HEK293T (cell line): ENCODE data around the gene PRKCA.

Experiments
- CTCF ChIA-PET: fragments of 350-600 bp; formaldehyde crosslinking; extraction: SDS; loops from one replicate; lab custom pipeline; 2021; ENCODE audit warnings: antibody characterized with exemption, inconsistent platforms; lab: Yijun Ruan, JAX
- POLR2A ChIA-PET: fragments of 350-600 bp; formaldehyde crosslinking; extraction: SDS; loops from one replicate; lab custom pipeline; 2020; ENCODE audit warnings: antibody characterized with exemption, inconsistent platforms; lab: Yijun Ruan, JAX
- DNase-seq: peaks from one replicate; pipeline ENCODE4 v3.0.0; 2012; ENCODE audit warnings: mixed read lengths; ENCODE audit errors: extremely low spot score
- ARNT ChIP-seq: fragments of 450-650 bp; IDR thresholded peaks from 2 replicates; pipeline ENCODE4 v1.6.1; 2017; ENCODE audit warnings: mild to moderate bottlenecking
- BHLHE40 ChIP-seq: fragments of 450-650 bp; IDR thresholded peaks from 2 replicates; pipeline ENCODE4 v1.6.1; 2016; ENCODE audit warnings: mild to moderate bottlenecking, moderate library complexity, borderline replicate concordance
- CTBP1 ChIP-seq: fragments of 450-650 bp; IDR thresholded peaks from 2 replicates; pipeline ENCODE4 v1.6.1; 2016; ENCODE audit warnings: borderline replicate concordance
- ELF4 ChIP-seq: fragments of 450-650 bp; IDR thresholded peaks from 2 replicates; pipeline ENCODE4 v1.6.1; 2017; ENCODE audit warnings: antibody characterized with exemption
- FOXA1 ChIP-seq: fragments of 450-650 bp; IDR thresholded peaks from 2 replicates; pipeline ENCODE4 v1.6.1; 2016; ENCODE audit warnings: mild to moderate bottlenecking
- FOXK2 ChIP-seq: fragments of 450-650 bp; IDR thresholded peaks from 2 replicates; pipeline ENCODE4 v1.6.1; 2016; ENCODE audit warnings: mild to moderate bottlenecking
- FOXM1 ChIP-seq: fragments of 450-650 bp; IDR thresholded peaks from 2 replicates; pipeline ENCODE4 v1.6.1; 2017; ENCODE audit warnings: mild to moderate bottlenecking, borderline replicate concordance
- HDGF ChIP-seq: fragments of 450-650 bp; IDR thresholded peaks from 2 replicates; pipeline ENCODE4 v1.6.1; 2017; ENCODE audit warnings: antibody characterized with exemption, borderline replicate concordance
- L3MBTL2 ChIP-seq: fragments of 450-650 bp; conservative IDR thresholded peaks from 2 replicates; pipeline ENCODE4 v1.6.1; 2016; ENCODE audit warnings: mild to moderate bottlenecking
- LEF1 ChIP-seq: fragments of 450-650 bp; IDR thresholded peaks from 2 replicates; pipeline ENCODE4 v1.6.1; 2017; ENCODE audit warnings: mild to moderate bottlenecking, borderline replicate concordance
- NFRKB ChIP-seq: fragments of 450-650 bp; IDR thresholded peaks from 2 replicates; pipeline ENCODE4 v1.6.1; 2016; ENCODE audit warnings: mild to moderate bottlenecking, moderate library complexity
- SP1 ChIP-seq: fragments of 450-650 bp; IDR thresholded peaks from 2 replicates; pipeline ENCODE4 v1.6.1; 2017
- SUZ12 ChIP-seq: fragments of 450-650 bp; IDR thresholded peaks from 2 replicates; pipeline ENCODE4 v1.6.1; 2016; ENCODE audit warnings: mild to moderate bottlenecking
- TARDBP ChIP-seq: fragments of 450-650 bp; IDR thresholded peaks from 2 replicates; pipeline ENCODE4 v1.6.1; 2016
- ZNF384 ChIP-seq: fragments of 450-650 bp; IDR thresholded peaks from 2 replicates; pipeline ENCODE4 v1.6.1; 2016
- TF ChIP-seq, protein P1 (sequence below): fragments of 450-650 bp; IDR thresholded peaks from 2 replicates; pipeline ENCODE4 v1.6.1; 2016

PRKCA gene

DNA sequence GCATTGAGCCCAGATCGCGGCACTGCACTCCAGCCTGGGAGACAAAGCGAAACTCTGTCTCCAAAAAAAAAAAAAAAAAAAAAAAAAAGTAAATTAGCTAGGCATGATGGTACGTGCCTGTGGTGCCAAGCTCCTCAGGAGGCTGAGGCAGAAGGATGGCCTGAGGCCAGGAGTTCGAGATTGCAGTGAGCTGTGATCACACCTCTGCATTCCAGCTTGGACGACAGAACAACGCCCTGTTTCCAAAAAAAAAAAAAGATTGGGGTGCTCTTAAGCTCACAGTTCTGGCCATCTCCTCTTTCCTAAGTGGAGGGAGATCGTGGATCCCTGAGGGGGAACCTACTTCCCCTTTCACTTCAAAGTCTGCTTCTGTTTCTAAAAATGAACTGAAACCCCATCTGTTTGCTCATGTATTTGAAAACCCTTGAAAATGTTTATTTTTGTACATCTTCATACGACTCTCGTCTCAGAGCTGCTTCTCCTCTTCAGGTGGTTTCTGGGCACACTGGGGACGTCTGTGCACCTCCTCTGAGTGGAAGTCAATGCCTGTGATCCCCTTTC, 138.8 kb downstream of the PRKCA start:
- ChIA-PET POLR2A (no interaction called here), CTCF (interaction anchor here (0.6 kb wide), 1 partner anchor 18 kb away, joined by 3 read pairs; no protein-coding TSS in a partner anchor)
- no peak for DNase-seq
- TF ChIP-seq FOXK2, result no peak
- TF ChIP-seq TARDBP, result no peak
- TF ChIP-seq, protein P1, sequence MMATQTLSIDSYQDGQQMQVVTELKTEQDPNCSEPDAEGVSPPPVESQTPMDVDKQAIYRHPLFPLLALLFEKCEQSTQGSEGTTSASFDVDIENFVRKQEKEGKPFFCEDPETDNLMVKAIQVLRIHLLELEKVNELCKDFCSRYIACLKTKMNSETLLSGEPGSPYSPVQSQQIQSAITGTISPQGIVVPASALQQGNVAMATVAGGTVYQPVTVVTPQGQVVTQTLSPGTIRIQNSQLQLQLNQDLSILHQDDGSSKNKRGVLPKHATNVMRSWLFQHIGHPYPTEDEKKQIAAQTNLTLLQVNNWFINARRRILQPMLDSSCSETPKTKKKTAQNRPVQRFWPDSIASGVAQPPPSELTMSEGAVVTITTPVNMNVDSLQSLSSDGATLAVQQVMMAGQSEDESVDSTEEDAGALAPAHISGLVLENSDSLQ, result no peak
- TF ChIP-seq LEF1, result no peak
- no peak for TF ChIP-seq ZNF384
- no peak for TF ChIP-seq SUZ12
- no peak for TF ChIP-seq NFRKB
- no peak for TF ChIP-seq HDGF
- no peak for TF ChIP-seq BHLHE40

DNA sequence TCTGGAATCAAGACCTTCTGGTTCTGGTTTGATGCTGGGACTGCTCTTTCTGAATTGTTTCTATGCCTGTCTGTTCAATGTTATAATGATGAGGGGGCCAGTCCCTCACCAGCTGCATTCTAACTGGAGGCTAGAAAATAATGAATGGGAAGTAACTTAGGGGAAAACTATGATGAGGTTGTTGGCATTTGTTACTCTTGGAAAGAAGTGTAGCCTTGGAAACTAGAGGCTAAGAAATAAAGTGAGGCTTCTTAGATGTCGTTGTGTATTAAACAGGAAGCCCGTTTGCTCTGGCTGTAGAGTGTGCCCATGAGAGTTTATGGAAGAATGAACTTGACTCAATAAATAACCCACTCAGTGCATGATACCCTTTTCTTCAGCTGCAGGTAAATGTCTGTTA, 140.8 kb downstream of the PRKCA start:
- DNase-seq, result no peak
- ChIA-PET POLR2A (no interaction called here), CTCF (no interaction called here)
- TF ChIP-seq HDGF (no peak), L3MBTL2 (no peak), FOXA1 (no peak), ARNT (no peak)
- TF ChIP-seq, protein P1, result no peak

DNA sequence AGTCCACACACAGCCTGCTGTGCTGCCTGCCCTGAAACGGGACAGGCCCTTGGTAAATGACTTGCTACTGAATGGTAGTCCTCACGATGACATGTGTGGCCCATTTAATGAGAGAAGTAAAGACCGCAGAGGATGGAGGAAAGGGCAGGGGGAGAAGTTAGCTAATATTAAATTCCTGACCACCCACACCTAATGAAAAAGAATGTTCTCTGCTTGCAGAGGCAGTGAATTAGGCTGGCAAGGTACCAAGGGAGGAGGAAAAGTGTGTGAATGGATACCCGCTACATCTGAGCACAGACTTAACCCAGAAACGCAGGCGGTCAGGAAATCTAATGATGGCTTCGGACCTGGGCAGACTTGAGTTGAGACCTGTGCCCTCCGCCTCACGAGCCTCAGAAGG, 141.2 kb downstream of the PRKCA start:
- ChIA-PET POLR2A (no interaction called here), CTCF (no interaction called here)
- TF ChIP-seq ZNF384 (no peak), BHLHE40 (no peak), HDGF (no peak), ELF4 (no peak), TARDBP (no peak), SP1 (no peak), CTBP1 (no peak), FOXM1 (no peak), ARNT (no peak), FOXK2 (no peak), SUZ12 (no peak), NFRKB (no peak), LEF1 (no peak), L3MBTL2 (no peak), FOXA1 (no peak)
- TF ChIP-seq, protein P1, result no peak
- DNase-seq, result no peak

DNA sequence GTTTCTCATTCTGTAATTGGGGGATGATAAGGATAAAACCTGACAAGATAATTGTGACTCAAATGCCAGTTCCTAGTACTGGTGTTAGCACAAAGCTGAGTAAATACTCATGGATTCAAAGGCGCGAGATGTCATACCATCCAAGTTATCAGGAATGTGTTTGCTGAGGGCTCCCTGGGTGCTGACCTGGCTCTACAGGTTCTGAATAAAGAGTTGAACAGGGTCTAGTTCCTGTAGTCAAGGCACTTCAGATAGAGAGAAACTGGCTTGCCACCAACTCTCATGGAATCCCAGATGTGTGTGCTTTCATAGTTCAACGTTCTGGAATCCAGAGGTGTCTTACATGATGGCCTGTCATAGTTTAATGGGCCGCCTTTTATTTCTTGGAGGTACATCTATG, 141.6 kb downstream of the PRKCA start:
- TF ChIP-seq, protein P1, result no peak
- TF ChIP-seq HDGF (no peak), NFRKB (no peak), FOXM1 (no peak), ZNF384 (no peak), FOXA1 (no peak)
- DNase-seq, result no peak
- POLR2A ChIA-PET, result no interaction called here
- CTCF ChIA-PET, result no interaction called here

DNA sequence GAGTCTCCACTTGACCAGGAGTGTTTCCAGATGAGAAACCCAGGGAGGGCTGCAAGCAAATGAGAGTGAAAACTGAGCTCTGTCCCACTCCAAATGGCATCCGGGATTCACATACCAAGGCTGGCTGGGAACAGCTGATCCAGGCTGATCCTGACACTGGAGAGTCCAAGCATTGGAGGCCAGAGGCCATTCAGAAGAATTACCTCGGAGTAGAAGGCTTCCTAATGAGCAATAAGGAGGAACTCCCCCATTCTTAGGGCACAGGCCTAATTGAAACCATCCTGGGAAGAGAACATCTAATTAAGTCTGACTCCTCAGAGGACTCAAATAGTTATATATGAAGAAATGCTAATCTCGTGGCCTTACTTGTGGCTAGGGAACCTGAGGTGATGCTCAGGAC, 142.8 kb downstream of the PRKCA start:
- ChIA-PET POLR2A (no interaction called here), CTCF (no interaction called here)
- no peak for DNase-seq
- TF ChIP-seq FOXA1 (no peak), LEF1 (no peak), ARNT (no peak), BHLHE40 (no peak), ZNF384 (no peak), NFRKB (no peak), SUZ12 (no peak), FOXK2 (no peak), HDGF (no peak), TARDBP (no peak), L3MBTL2 (no peak), SP1 (no peak), FOXM1 (no peak), CTBP1 (no peak), ELF4 (no peak)
- TF ChIP-seq, protein P1, result no peak

DNA sequence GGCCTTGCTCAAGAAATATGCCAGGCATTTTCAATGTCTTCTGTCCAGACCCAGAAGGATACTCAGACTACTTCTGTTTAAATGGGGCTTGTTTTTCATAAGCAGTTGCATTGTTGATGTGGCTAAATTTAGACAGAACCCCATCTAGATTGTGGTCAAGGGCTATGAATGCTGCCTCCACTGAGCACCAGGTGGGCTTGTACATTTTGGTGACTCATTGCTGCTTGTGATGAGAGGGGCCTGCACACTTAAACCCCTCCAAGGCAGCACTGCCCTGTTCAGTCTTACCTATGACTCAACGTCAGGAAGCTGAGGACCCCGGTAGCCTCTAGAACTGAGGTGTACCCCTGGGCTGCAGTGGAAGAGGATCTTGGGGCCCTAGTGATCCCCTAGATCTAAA, 144.0 kb downstream of the PRKCA start:
- TF ChIP-seq ARNT (no peak), HDGF (no peak), LEF1 (no peak), SUZ12 (no peak), FOXK2 (no peak), CTBP1 (no peak), ZNF384 (no peak), FOXA1 (no peak), ELF4 (no peak), FOXM1 (no peak), L3MBTL2 (no peak), BHLHE40 (no peak), TARDBP (no peak), SP1 (no peak), NFRKB (no peak)
- TF ChIP-seq, protein P1, result no peak
- POLR2A ChIA-PET, result no interaction called here
- no peak for DNase-seq
- CTCF ChIA-PET, result no interaction called here
